HepG2 (cell line): ENCODE data around the gene APOA1. TPM values are rescaled to one million over a fixed set of nuclear protein-coding genes. Genes with fewer than 3 reads are reported as not detected.

ENCODE experiments used
- AKNA ChIP-seq: sonication (generic); formaldehyde crosslinking; IDR thresholded peaks from 2 replicates; pipeline ENCODE4 v1.4.0; 2020; ENCODE audit warnings: missing genetic modification reagents, borderline replicate concordance
- ATAD3A ChIP-seq: sonication (generic); formaldehyde crosslinking; IDR thresholded peaks from 2 replicates; pipeline ENCODE4 v1.4.0; 2020; ENCODE audit warnings: missing genetic modification reagents
- CC2D1A ChIP-seq: sonication (generic); formaldehyde crosslinking; IDR thresholded peaks from 2 replicates; pipeline ENCODE4 v1.8.1; 2023; ENCODE audit warnings: mild to moderate bottlenecking, missing genetic modification reagents
- DNMT3B ChIP-seq: conservative IDR thresholded peaks from 2 replicates; pipeline ENCODE4 v1.6.1; 2016; ENCODE audit warnings: missing biosample characterization, control low read depth
- KDM2A ChIP-seq: sonication (generic); formaldehyde crosslinking; IDR thresholded peaks from 2 replicates; pipeline ENCODE4 v1.4.0; 2020; ENCODE audit warnings: low read depth, missing genetic modification reagents, borderline replicate concordance
- MIXL1 ChIP-seq: IDR thresholded peaks from 2 replicates; pipeline ENCODE4 v1.6.1; 2016
- RFXAP ChIP-seq: sonication (generic); formaldehyde crosslinking; IDR thresholded peaks from 2 replicates; pipeline ENCODE4 v1.4.0; 2020; ENCODE audit warnings: missing genetic modification reagents, borderline replicate concordance
- SUZ12 ChIP-seq: fragments of 150-350 bp; IDR thresholded peaks from 2 replicates; pipeline ENCODE4 v1.6.1; 2014; ENCODE audit warnings: low read depth, low read length
- TERF1 ChIP-seq: sonication (generic); formaldehyde crosslinking; IDR thresholded peaks from 2 replicates; pipeline ENCODE4 v1.8.0; 2022; ENCODE audit warnings: mild to moderate bottlenecking, missing genetic modification reagents, moderate library complexity
- THAP7 ChIP-seq: sonication (generic); formaldehyde crosslinking; IDR thresholded peaks from 2 replicates; pipeline ENCODE4 v1.8.1; 2023; ENCODE audit warnings: mild to moderate bottlenecking, missing genetic modification reagents
- TIGD3 ChIP-seq: sonication (generic); formaldehyde crosslinking; IDR thresholded peaks from 2 replicates; pipeline ENCODE4 v1.5.1; 2020; ENCODE audit warnings: mild to moderate bottlenecking, missing genetic modification reagents, borderline replicate concordance
- ZBTB26 ChIP-seq: IDR thresholded peaks from 2 replicates; pipeline ENCODE4 v1.6.1; 2016; ENCODE audit warnings: missing compliant biosample characterization, missing genetic modification reagents, borderline replicate concordance
- ZBTB37 ChIP-seq: sonication (generic); formaldehyde crosslinking; IDR thresholded peaks from 2 replicates; pipeline ENCODE4 v1.4.0; 2020; ENCODE audit warnings: mild to moderate bottlenecking, missing genetic modification reagents
- ZNF562 ChIP-seq: sonication (generic); formaldehyde crosslinking; IDR thresholded peaks from 2 replicates; pipeline ENCODE4 v1.8.0; 2022; ENCODE audit warnings: missing genetic modification reagents, borderline replicate concordance
- ZNF577 ChIP-seq: sonication (generic); formaldehyde crosslinking; IDR thresholded peaks from 2 replicates; pipeline ENCODE4 v1.4.0; 2020; ENCODE audit warnings: mild to moderate bottlenecking, low read depth, missing genetic modification reagents, borderline replicate concordance
- ZNF580 ChIP-seq: IDR thresholded peaks from 2 replicates; pipeline ENCODE4 v1.6.1; 2016; ENCODE audit warnings: low read depth, borderline replicate concordance
- ZNF891 ChIP-seq: sonication (generic); formaldehyde crosslinking; IDR thresholded peaks from 2 replicates; pipeline ENCODE4 v1.5.0; 2020; ENCODE audit warnings: mild to moderate bottlenecking, missing genetic modification reagents
- polyA plus RNA-seq, 8 experiments: library from polyadenylated mRNA; depleted of rRNA in 3 of 8; stranded (reverse) in 7 of 8; unstranded in 1 of 8; fragments of >200 nt; fragmentation: Illumina TruSeq in 4 of 8; extraction: Trizol in 4 of 8; gene quantifications; 2 replicates each; pipeline versions ENCODE4 v1.2.1 to v1.2.3, GENCODE V29; 2011 to 2016; ENCODE audit warnings: low read depth in 4 of 8, missing spikeins in 1 of 8, mixed read lengths in 1 of 8; ENCODE audit not compliant: insufficient read depth in 1 of 8
- total RNA-seq, 5 experiments: library from RNA; depleted of rRNA; stranded (reverse); fragments of >200 nt; fragmentation: Illumina TruSeq; extraction: Trizol; gene quantifications; 2 replicates each; pipeline ENCODE4 v1.2.3, GENCODE V29; 2016; ENCODE audit warnings: low read depth in 1 of 5

Gene APOA1
- total and polyA plus RNA-seq, 2 of the 13 experiments (the other 11 are each of a cell fraction or from before 2014, with no cell fraction given): 1,973 to 5,485 TPM

GRCh38 chr11:116791002-116791812 lies 46.2 kb downstream of the APOA1 start (continued):
- TF ChIP-seq AKNA (no peak), ZNF580 (CRISPR knock-in tag) (peak; percentile 88), TERF1 (no peak), ZNF577 (no peak), CC2D1A (CRISPR knock-in tag) (no peak), MIXL1 (no peak; the same call in 1 of the 2 replicates), TIGD3 (0 out of 2 replicates have a peak, but pooled peaks have one; percentile 78), KDM2A (peak; percentile 75), SUZ12 (no peak), RFXAP (CRISPR knock-in tag) (peak; percentile 54; the same call in 1 of the 2 replicates), ATAD3A (no peak), THAP7 (CRISPR knock-in tag) (no peak), ZBTB37 (no peak), ZBTB26 (no peak), DNMT3B (no peak), ZNF562 (CRISPR knock-in tag) (no peak), ZNF891 (CRISPR knock-in tag) (no peak)
